GM12865 (cell line): ENCODE measurements around the gene SPATS2.

Experiments used
- DNase-seq: peaks from one replicate; pipeline ENCODE4 v3.0.0; 2010; ENCODE audit warnings: low read depth
- H3K4me3 ChIP-seq: 2 replicates; pipeline ENCODE4 v1.5.1; 2011; ENCODE audit warnings: mild to moderate bottlenecking, low read depth, low read length, control low read depth
- TF ChIP-seq, protein P1 (sequence below): IDR thresholded peaks from 2 replicates; pipeline ENCODE4 v1.5.1; 2011; ENCODE audit warnings: low read length, control low read depth, low read depth, inconsistent platforms; ENCODE audit not compliant: insufficient read depth; ENCODE audit errors: missing control alignments

Gene SPATS2

DNA sequence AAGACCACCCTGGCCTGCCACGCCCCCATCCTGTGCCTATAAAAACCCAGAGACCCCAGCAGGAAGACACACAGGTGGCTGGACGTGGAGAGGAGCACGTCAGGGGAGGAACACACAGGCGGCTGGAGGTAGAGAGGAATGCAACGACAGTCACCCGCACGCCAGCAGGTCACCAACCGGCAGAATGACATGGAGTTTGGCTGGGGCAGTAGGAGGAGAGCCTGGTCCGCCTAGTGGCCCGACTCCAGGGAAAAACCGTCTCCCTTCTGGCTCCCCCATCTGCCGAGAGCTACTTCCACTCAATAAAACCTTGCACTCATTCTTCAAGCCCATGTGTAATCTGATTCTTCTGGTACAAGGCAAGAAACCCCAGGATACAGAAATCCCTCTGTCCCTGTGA lies 108.8 kb downstream of the SPATS2 start:
- DNase-seq: no peak
- H3K4me3 ChIP-seq: no peak overlapping the region
- TF ChIP-seq, protein P1, sequence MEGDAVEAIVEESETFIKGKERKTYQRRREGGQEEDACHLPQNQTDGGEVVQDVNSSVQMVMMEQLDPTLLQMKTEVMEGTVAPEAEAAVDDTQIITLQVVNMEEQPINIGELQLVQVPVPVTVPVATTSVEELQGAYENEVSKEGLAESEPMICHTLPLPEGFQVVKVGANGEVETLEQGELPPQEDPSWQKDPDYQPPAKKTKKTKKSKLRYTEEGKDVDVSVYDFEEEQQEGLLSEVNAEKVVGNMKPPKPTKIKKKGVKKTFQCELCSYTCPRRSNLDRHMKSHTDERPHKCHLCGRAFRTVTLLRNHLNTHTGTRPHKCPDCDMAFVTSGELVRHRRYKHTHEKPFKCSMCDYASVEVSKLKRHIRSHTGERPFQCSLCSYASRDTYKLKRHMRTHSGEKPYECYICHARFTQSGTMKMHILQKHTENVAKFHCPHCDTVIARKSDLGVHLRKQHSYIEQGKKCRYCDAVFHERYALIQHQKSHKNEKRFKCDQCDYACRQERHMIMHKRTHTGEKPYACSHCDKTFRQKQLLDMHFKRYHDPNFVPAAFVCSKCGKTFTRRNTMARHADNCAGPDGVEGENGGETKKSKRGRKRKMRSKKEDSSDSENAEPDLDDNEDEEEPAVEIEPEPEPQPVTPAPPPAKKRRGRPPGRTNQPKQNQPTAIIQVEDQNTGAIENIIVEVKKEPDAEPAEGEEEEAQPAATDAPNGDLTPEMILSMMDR: no peak

DNA sequence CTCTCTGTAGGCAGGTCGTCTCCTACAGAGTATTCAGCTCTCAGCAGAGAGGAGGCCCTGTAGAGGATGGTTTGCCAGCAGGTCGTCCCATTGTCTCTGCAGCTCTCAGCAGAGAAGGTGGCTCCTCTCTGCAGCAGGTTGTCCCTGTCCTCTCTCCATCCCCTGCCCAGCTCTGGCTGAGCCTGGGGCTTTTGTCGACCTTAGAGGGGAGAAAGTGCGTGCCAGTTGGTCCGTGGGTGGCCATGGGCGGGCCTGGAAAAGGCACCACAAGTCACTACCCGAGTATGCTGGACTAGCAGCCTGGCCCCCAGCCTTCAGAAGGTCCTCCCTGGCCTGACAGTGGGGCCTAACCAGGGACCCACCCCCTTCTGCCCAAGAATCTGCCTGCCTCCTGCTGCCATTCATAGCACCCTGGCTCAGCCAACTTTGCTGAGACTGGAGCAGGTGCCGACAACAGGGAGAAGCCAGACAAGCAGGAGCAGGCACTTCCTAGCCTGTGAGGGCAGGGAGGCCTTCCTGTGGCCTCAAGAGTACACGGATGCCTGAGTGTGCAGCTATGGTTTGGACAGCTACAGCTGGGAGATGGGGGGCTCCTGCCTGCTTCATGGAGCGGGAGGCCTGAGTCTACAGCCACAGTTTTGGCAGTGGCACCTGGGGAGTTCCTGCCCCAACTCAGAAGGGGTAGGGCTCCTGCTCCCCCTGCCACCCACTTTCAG lies 111.8 kb downstream of the SPATS2 start:
- DNase-seq: no peak

DNA sequence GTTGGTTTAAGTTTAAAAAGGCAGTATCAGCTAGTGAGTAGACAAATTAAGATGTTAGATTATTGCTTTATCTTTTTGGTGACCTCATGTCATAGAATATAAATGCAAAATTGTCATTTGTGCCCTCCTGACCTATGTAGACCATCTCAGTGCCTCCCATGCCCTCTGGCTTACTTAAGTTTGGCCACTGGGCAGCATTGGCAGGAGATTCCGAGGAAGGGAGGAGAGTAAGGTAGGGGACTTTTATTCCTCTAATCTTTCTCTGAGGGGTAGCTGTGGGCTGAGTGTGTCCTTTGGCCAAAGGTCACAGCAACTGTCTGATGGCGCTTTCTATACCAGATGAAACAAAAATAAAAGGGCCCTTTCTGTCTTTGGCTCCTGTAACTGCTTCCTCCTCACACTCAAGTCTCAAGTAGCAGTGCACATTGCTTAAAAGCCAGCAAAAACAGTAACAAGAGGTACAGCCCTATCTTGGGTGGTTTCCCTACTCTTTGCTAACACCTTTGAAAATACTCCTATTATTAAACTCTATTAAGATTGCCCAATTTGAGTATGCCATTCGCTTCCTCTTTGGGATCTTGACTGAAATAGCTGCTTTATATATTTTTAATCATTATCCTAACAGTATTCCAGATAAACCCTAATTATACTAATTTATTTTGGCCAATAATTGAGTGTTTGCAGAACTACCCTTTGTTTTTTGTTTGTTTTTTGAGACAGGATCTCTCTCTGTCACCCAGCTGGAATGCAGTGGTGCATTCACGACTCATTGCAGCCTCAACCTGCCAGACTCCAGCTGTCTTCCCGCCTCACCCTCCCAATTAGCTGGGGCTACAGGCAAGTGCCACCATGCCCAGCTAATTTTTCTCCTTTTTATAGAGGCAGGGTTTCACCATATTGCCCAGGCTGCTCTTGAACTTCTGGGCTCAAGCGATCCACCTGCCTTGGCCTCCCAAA lies 115.1 kb downstream of the SPATS2 start:
- DNase-seq: no peak
- TF ChIP-seq, protein P1: no peak

More for the DNA sequence above, 111.8 kb downstream of the SPATS2 start:
- TF ChIP-seq, protein P1: no peak
- no peak overlapping the region for H3K4me3 ChIP-seq

DNA sequence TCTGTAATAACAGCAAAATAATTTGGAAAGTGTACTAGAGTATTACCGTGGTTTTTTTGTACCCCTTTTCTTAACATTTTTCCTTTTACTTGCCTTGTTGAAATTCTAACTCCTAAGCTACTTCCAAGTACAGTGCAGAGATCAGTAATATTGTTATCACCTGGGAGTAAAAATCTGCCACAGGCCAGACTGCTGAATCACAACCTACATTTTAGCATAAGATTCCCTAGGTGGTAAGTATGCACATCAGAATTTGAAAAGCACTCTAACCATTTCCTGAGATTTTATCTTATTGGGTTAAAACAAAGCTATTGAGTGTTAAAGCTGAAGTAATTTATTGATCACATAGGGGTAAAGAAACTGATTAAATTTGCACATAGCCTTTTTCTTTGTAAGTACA lies 116.4 kb downstream of the SPATS2 start:
- H3K4me3 ChIP-seq: no peak overlapping the region
- TF ChIP-seq, protein P1: no peak

More for the DNA sequence above, 115.1 kb downstream of the SPATS2 start:
- H3K4me3 ChIP-seq: no peak overlapping the region

DNA sequence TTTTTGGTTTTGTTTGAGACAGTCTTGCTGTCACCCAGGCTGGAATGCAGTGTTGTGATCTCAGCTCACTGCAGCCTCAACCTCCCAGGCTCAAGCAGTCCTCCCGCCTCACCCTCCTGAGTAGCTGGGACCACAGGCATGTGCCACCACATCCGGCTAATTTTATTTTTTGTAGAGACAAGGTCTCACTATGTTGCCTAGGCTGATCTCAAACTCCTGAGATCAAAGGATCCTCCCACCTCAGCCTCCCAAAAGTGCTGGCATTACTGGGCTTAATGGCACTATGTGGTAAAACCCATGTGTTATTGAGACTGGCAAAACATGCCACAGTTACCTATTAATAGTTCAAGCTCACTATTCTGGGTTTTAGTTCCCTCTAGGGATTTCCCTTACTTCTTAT lies 120.3 kb downstream of the SPATS2 start:
- TF ChIP-seq, protein P1: no peak
- no peak for DNase-seq
- no peak overlapping the region for H3K4me3 ChIP-seq

More for the DNA sequence above, 116.4 kb downstream of the SPATS2 start:
- DNase-seq: no peak

DNA sequence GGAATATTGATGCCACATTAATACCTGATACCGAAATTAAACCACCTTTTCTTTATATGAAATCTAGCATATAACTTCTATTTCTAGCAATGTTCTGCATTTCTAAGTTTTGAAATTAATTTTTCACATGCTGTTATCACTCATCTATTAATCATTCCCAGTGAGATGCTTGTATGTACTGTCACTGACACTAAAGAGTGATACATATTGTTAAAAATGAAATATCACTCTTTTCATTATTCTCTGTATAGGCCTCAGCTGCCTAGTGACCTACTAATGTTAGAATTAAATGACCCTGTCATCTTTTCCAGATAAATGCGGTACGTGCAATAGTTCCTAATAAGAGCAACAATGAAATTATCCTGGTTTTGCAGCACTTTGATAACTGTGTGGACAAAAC lies 121.9 kb downstream of the SPATS2 start:
- no peak for DNase-seq
- no peak overlapping the region for H3K4me3 ChIP-seq
- TF ChIP-seq, protein P1: no peak
